ENCODE data around the gene RBCK1. TPM values are rescaled to one million over a fixed set of nuclear protein-coding genes. Genes with fewer than 3 reads are reported as not detected.

RBCK1 gene
- total and polyA plus RNA-seq, 9 of the 15 experiments (the other 6 are each of a cell fraction or from before 2014, with no cell fraction given), result 5.9 to 59.3 (median 26.5) TPM

- TF ChIP-seq CEBPB (tag; IDR thresholded peaks at IDR 0.05) (peak; percentile 65), ZNF511 (CRISPR knock-in tag; IDR thresholded peaks at IDR 0.05) (0 out of 2 replicates have a peak, but pooled peaks have one; percentile 49), ZNF143 (CRISPR knock-in tag; IDR thresholded peaks at IDR 0.05) (peak; percentile 43; the same call in 1 of the 2 replicates), KDM1A (IDR thresholded peaks at IDR 0.05) (peak in 1 of 2 experiments; percentile 49; a peak in 1 of 4 replicates), TFAP4 (CRISPR knock-in tag; IDR thresholded peaks at IDR 0.05; ENCODE audit: borderline replicate concordance) (peak; percentile 45; the same call in 1 of the 2 replicates), MAZ (CRISPR knock-in tag; conservative IDR thresholded peaks at IDR 0.05 in 1 of 2, IDR thresholded peaks at IDR 0.05 in 1 of 2) (no peak), TEAD1 (CRISPR knock-in tag; IDR thresholded peaks at IDR 0.05) (peak in 1 of 2 experiments; percentile 71; a peak in 1 of 4 replicates), SMARCC2 (IDR thresholded peaks at IDR 0.05; ENCODE audit: low read depth) (no peak), CEBPG (CRISPR knock-in tag; IDR thresholded peaks at IDR 0.05) (peak; percentile 28; the same call in 1 of the 2 replicates), CEBPG (tag; conservative IDR thresholded peaks at IDR 0.05 in 1 of 2, IDR thresholded peaks at IDR 0.05 in 1 of 2) (peak in 1 of 2 experiments; percentile 43; a peak in 1 of 4 replicates), BCOR (IDR thresholded peaks at IDR 0.05) (peak; percentile 67), HDAC1 (IDR thresholded peaks at IDR 0.05) (0 out of 4 replicates have a peak, but pooled peaks of 1 of the 2 experiments have one; percentile 33), ZNF408 (CRISPR knock-in tag; IDR thresholded peaks at IDR 0.05; ENCODE audit: low read depth) (no peak), PKNOX1 (IDR thresholded peaks at IDR 0.05) (peak; percentile 83), ZNF407 (IDR thresholded peaks at IDR 0.05; ENCODE audit: low read depth) (peak; percentile 48; the same call in 1 of the 2 replicates)
Observed at GRCh38 chr20:461254-462198, 53.4 kb downstream of the RBCK1 start (continued).
